H1 (cell line): ENCODE results near the gene PF4V1.

ENCODE experiments used
- EP300 ChIP-seq, 2 experiments: IDR thresholded peaks; 1 replicate in 1 of 2; 2 replicates in 1 of 2; pipeline ENCODE4 v1.6.1; 2011 to 2012; ENCODE audit warnings: low read depth in 2 of 2, low read length in 2 of 2, mild to moderate bottlenecking in 2 of 2, borderline replicate concordance in 1 of 2, inconsistent platforms in 1 of 2, moderate library complexity in 1 of 2
- JUN ChIP-seq: IDR thresholded peaks from 2 replicates; pipeline ENCODE4 v1.6.1; 2011; ENCODE audit warnings: low read depth, mild to moderate bottlenecking, improper control_type of control experiment, low read length
- POLR2A ChIP-seq, 2 experiments: IDR thresholded peaks; 1 replicate in 1 of 2; 2 replicates in 1 of 2; pipeline ENCODE4 v1.6.1; 2011; ENCODE audit warnings: low read depth in 2 of 2, low read length in 2 of 2, mild to moderate bottlenecking in 2 of 2; ENCODE audit errors: control extremely low read depth in 1 of 2
- POLR2AphosphoS5 ChIP-seq: IDR thresholded peaks from 2 replicates; pipeline ENCODE4 v1.6.1; 2011; ENCODE audit warnings: low read depth, low read length
- RAD21 ChIP-seq, 2 experiments: IDR thresholded peaks in 1 of 2; conservative IDR thresholded peaks in 1 of 2; 2 replicates each; pipeline ENCODE4 v1.6.1; 2011; ENCODE audit warnings: low read depth in 2 of 2, low read length in 2 of 2, improper control_type of control experiment in 1 of 2, inconsistent platforms in 1 of 2, mild to moderate bottlenecking in 1 of 2, moderate library complexity in 1 of 2
- SRF ChIP-seq: IDR thresholded peaks from 2 replicates; pipeline ENCODE4 v1.6.1; 2011; ENCODE audit warnings: mild to moderate bottlenecking, low read depth, low read length, moderate library complexity
- TF ChIP-seq, protein P1 (sequence below), 3 experiments: IDR thresholded peaks; 1 replicate in 2 of 3; 2 replicates in 1 of 3; pipeline versions ENCODE4 v1.5.1 to v1.6.1; 2011; ENCODE audit warnings: low read length in 3 of 3, mild to moderate bottlenecking in 3 of 3, inconsistent platforms in 2 of 3, low read depth in 1 of 3, moderate library complexity in 1 of 3; ENCODE audit not compliant: insufficient read depth in 1 of 3; ENCODE audit errors: control extremely low read depth in 1 of 3
- TF ChIP-seq, protein P2 (sequence below): IDR thresholded peaks from 2 replicates; pipeline ENCODE4 v1.6.1; 2012; ENCODE audit warnings: low read length, inconsistent platforms

DNA sequence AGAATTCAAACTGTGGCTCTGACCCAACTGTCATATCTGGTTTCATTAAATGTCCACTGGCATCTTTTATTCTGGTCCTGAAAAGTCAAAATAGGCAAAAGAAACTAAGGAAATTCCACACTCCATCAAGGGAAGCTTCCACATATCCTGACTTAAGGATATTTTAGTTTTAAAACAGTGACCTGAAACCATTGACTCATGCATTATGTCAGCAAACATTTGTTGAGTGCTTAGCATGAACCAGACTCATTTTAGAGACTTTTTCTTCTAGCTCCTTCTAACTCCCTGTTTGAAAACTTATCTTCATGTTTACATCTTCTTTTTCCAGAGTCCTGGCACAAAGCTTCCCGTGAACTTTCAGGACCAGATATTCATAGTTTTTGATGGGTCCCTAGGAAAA is 9.2 kb downstream of the PF4V1 start:
- no peak for TF ChIP-seq JUN
- TF ChIP-seq, protein P1, sequence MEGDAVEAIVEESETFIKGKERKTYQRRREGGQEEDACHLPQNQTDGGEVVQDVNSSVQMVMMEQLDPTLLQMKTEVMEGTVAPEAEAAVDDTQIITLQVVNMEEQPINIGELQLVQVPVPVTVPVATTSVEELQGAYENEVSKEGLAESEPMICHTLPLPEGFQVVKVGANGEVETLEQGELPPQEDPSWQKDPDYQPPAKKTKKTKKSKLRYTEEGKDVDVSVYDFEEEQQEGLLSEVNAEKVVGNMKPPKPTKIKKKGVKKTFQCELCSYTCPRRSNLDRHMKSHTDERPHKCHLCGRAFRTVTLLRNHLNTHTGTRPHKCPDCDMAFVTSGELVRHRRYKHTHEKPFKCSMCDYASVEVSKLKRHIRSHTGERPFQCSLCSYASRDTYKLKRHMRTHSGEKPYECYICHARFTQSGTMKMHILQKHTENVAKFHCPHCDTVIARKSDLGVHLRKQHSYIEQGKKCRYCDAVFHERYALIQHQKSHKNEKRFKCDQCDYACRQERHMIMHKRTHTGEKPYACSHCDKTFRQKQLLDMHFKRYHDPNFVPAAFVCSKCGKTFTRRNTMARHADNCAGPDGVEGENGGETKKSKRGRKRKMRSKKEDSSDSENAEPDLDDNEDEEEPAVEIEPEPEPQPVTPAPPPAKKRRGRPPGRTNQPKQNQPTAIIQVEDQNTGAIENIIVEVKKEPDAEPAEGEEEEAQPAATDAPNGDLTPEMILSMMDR (IDR thresholded peaks at IDR 0.05; ENCODE audit: control extremely low read depth in 1 of 3, insufficient read depth in 1 of 3, low read depth in 1 of 3, low read length in 3 of 3): no peak
- no peak for TF ChIP-seq POLR2AphosphoS5
- TF ChIP-seq SRF: no peak
- no peak for TF ChIP-seq EP300 (IDR thresholded peaks at IDR 0.05; ENCODE audit: borderline replicate concordance in 1 of 2, low read depth in 2 of 2, low read length in 2 of 2)
- TF ChIP-seq RAD21 (IDR thresholded peaks at IDR 0.05 in 1 of 2, conservative IDR thresholded peaks at IDR 0.05 in 1 of 2; ENCODE audit: low read depth in 2 of 2, low read length in 2 of 2): no peak
- no peak for TF ChIP-seq POLR2A (IDR thresholded peaks at IDR 0.05; ENCODE audit: control extremely low read depth in 1 of 2, low read depth in 2 of 2, low read length in 2 of 2)
- TF ChIP-seq, protein P2, sequence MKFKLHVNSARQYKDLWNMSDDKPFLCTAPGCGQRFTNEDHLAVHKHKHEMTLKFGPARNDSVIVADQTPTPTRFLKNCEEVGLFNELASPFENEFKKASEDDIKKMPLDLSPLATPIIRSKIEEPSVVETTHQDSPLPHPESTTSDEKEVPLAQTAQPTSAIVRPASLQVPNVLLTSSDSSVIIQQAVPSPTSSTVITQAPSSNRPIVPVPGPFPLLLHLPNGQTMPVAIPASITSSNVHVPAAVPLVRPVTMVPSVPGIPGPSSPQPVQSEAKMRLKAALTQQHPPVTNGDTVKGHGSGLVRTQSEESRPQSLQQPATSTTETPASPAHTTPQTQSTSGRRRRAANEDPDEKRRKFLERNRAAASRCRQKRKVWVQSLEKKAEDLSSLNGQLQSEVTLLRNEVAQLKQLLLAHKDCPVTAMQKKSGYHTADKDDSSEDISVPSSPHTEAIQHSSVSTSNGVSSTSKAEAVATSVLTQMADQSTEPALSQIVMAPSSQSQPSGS: no peak
